Dermis microvascular lymphatic vessel endothelial cell (primary cell): Measurements from ENCODE around the gene NADK. TPM values are rescaled to one million over a fixed set of nuclear protein-coding genes. Genes with fewer than 3 reads are reported as not detected.

ENCODE experiments used
- DNase-seq, 2 donors: peaks; one replicate each; pipeline versions ENCODE4 v3.0.0 to v3.0.0-alpha.2; 2010; ENCODE audit warnings: low read depth in 2 of 2
- total RNA-seq: library from RNA; depleted of rRNA; stranded (reverse); fragments of >200 nt; gene quantifications from 2 replicates; pipeline ENCODE4 v1.2.1, GENCODE V29; 2014

The NADK gene
- total RNA-seq, 1 donor from 2014 or later: 33.1 TPM

GRCh38 chr1:1786836-1787605 is 8.8 kb upstream of the NADK start:
- no peak for DNase-seq

GRCh38 chr1:1785666-1786065 is 7.4 kb upstream of the NADK start:
- DNase-seq: no peak

- no peak for DNase-seq
Measured at GRCh38 chr1:1784933-1785332, 6.7 kb upstream of the NADK start.

GRCh38 chr1:1783320-1783719 is 5.0 kb upstream of the NADK start:
- DNase-seq: no peak

- peak in 1 of 2 donors; percentile 72 for DNase-seq
Measured at GRCh38 chr1:1782399-1783221, 4.3 kb upstream of the NADK start.

GRCh38 chr1:1781526-1781903 is 3.2 kb upstream of the NADK start:
- DNase-seq: no peak

- DNase-seq: no peak
Measured at GRCh38 chr1:1780598-1781525, 2.6 kb upstream of the NADK start.

- no peak for DNase-seq
Measured at GRCh38 chr1:1779691-1780597, 1.7 kb upstream of the NADK start.

GRCh38 chr1:1779320-1779675 is 1.0 kb upstream of the NADK start:
- no peak for DNase-seq

- peak in 1 of 2 donors; percentile 37 for DNase-seq
Measured at GRCh38 chr1:1778663-1779319, 521 bp upstream of the NADK start.

- peak in 1 of 2 donors; percentile 47 for DNase-seq
Measured at GRCh38 chr1:1777583-1777899, 729 bp downstream of the NADK start.

- DNase-seq: no peak
Measured at GRCh38 chr1:1776672-1777582, 1.3 kb downstream of the NADK start.

- DNase-seq: no peak
Measured at GRCh38 chr1:1775327-1776226, 2.7 kb downstream of the NADK start.

GRCh38 chr1:1773874-1774273 is 4.4 kb downstream of the NADK start:
- DNase-seq: no peak

GRCh38 chr1:1771096-1771495 is 7.2 kb downstream of the NADK start:
- DNase-seq: no peak

GRCh38 chr1:1770102-1770501 is 8.2 kb downstream of the NADK start:
- DNase-seq: no peak

GRCh38 chr1:1768249-1768992 is 9.8 kb downstream of the NADK start:
- DNase-seq: no peak
